K562 (cell line): Measurements from ENCODE around the gene CNOT9. TPM values are rescaled to one million over a fixed set of nuclear protein-coding genes. Genes with fewer than 3 reads are reported as not detected.

ENCODE experiments used
- ATAC-seq: fragments of 200-7000 bp; cut with Tn5 transposase; 3 replicates; pipeline ENCODE4 v1.9.1; 2020; ENCODE audit warnings: moderate library complexity
- BruUV-seq: library from RNA; stranded (reverse); fragments of 400-500 nt; replicated peaks from 2 replicates; lab custom pipeline; 2021; lab: Mats Ljungman, UMichigan
- CTCF ChIA-PET: fragments of 300-600 bp; formaldehyde crosslinking; extraction: SDS; loops from one replicate; lab custom pipeline; 2021; ENCODE audit warnings: low intra/inter-chr PET ratio; lab: Yijun Ruan, JAX
- POLR2A ChIA-PET: fragments of 300-600, 350-650 bp; sonication (Branson Sonifier 250); formaldehyde crosslinking; extraction: SDS; loops from one replicate; lab custom pipeline; 2021; ENCODE audit warnings: antibody characterized with exemption, inconsistent platforms; lab: Yijun Ruan, JAX
- DNase-seq, 4 experiments: peaks; one replicate each; pipeline versions ENCODE4 v3.0.0 to v3.0.0-alpha.2; 2011 to 2018; ENCODE audit warnings: low spot score in 3 of 4, mixed read lengths in 3 of 4; ENCODE audit errors: extremely low read depth in 1 of 4
- FAIRE-seq: peaks from 2 replicates; lab custom pipeline; 2011; peaks lifted over from hg19 to GRCh38; lab: Jason Lieb, UNC
- H2AFZ ChIP-seq: 2 replicates; pipeline ENCODE4 v1.6.0; 2011; ENCODE audit warnings: low read depth, low read length, control low read depth, inconsistent platforms
- H3K27ac ChIP-seq: fragments of 200-600 bp; 3 replicates; pipeline ENCODE4 v1.8.0; 2011; ENCODE audit warnings: low read depth, mild to moderate bottlenecking, control low read depth, inconsistent platforms, low read length, moderate library complexity, mixed read lengths; ENCODE audit errors: extremely low read depth
- H3K27me3 ChIP-seq, 2 experiments: fragments of 300-600 bp in 1 of 2; 2 replicates in 1 of 2; 3 replicates in 1 of 2; pipeline versions ENCODE4 v1.6.0 to v1.8.0; 2011; ENCODE audit warnings: inconsistent platforms in 2 of 2, low read length in 2 of 2, mild to moderate bottlenecking in 1 of 2, mixed read lengths in 1 of 2, moderate library complexity in 1 of 2; ENCODE audit not compliant: control insufficient read depth in 2 of 2, insufficient read depth in 2 of 2
- H3K36me3 ChIP-seq: fragments of 300-600 bp; 3 replicates; pipeline ENCODE4 v1.8.0; 2011; ENCODE audit warnings: mild to moderate bottlenecking, low read length, inconsistent platforms; ENCODE audit not compliant: control insufficient read depth, insufficient read depth
- H3K4me1 ChIP-seq, 2 experiments: fragments of 200-600 bp in 1 of 2; replicated peaks in 1 of 2; 2 replicates in 1 of 2; 3 replicates in 1 of 2; pipeline versions ENCODE4 v1.5.1 to v1.8.0; 2011; ENCODE audit warnings: inconsistent platforms in 2 of 2, low read length in 2 of 2, mild to moderate bottlenecking in 1 of 2, mixed read lengths in 1 of 2, moderate library complexity in 1 of 2; ENCODE audit not compliant: control insufficient read depth in 2 of 2, insufficient read depth in 2 of 2
- H3K4me2 ChIP-seq: 2 replicates; pipeline ENCODE4 v1.6.1; 2011; ENCODE audit warnings: low read length, control low read depth, inconsistent platforms, mixed read lengths; ENCODE audit not compliant: insufficient read depth
- H3K4me3 ChIP-seq: fragments of 200-600 bp; sonication (generic), shearing (Covaris generic); 2 replicates; pipeline ENCODE4 v1.5.1; 2016; ENCODE audit warnings: control low read depth, inconsistent platforms
- H3K79me2 ChIP-seq: fragments of 200-600 bp; 3 replicates; pipeline ENCODE4 v1.8.0; 2011; ENCODE audit warnings: low read length, inconsistent platforms; ENCODE audit not compliant: control insufficient read depth, insufficient read depth
- H3K9ac ChIP-seq, 2 experiments: 2 replicates each; pipeline versions ENCODE4 v1.6.0 to v1.6.1; 2011; ENCODE audit warnings: low read depth in 2 of 2, low read length in 2 of 2, control low read depth in 1 of 2, inconsistent platforms in 1 of 2, mild to moderate bottlenecking in 1 of 2, mixed read lengths in 1 of 2; ENCODE audit not compliant: insufficient read depth in 1 of 2
- H3K9me1 ChIP-seq: one replicate; pipeline ENCODE4 v1.6.0; 2011; ENCODE audit warnings: inconsistent platforms, mild to moderate bottlenecking, low read length, moderate library complexity; ENCODE audit not compliant: control insufficient read depth, insufficient read depth
- H3K9me3 ChIP-seq: replicated peaks from 2 replicates; pipeline ENCODE4 v1.5.1; 2011; ENCODE audit warnings: low read depth, low read length, inconsistent platforms; ENCODE audit not compliant: control insufficient read depth, insufficient read depth
- H4K20me1 ChIP-seq: replicated peaks from 2 replicates; pipeline ENCODE4 v1.6.1; 2011; ENCODE audit warnings: low read length, inconsistent platforms, mixed read lengths; ENCODE audit not compliant: control insufficient read depth, insufficient read depth
- BMI1 ChIP-seq: fragments of 150-350 bp; IDR thresholded peaks from 2 replicates; pipeline ENCODE4 v1.6.1; 2014; ENCODE audit warnings: low read length
- CBX8 ChIP-seq: fragments of 200-600 bp; sonication (generic); IDR thresholded peaks from 2 replicates; pipeline ENCODE4 v1.6.1; 2012; ENCODE audit warnings: borderline replicate concordance, mixed run types, low read depth, mild to moderate bottlenecking, moderate library complexity, mixed read lengths, low read length, control low read depth, inconsistent platforms; ENCODE audit not compliant: poor library complexity, severe bottlenecking; ENCODE audit errors: extremely low read depth
- CEBPB ChIP-seq: fragments of 450-650 bp; IDR thresholded peaks from 2 replicates; pipeline ENCODE4 v1.6.1; 2016; ENCODE audit warnings: missing genetic modification characterization, missing compliant biosample characterization
- CXXC5 ChIP-seq: fragments of 250-450 bp; sonication (Bioruptor Pico); IDR thresholded peaks from 2 replicates; pipeline ENCODE4 v1.8.0; 2022; ENCODE audit warnings: inconsistent platforms, mild to moderate bottlenecking, moderate library complexity
- DDX20 ChIP-seq: fragments of 450-650 bp; IDR thresholded peaks from 2 replicates; pipeline ENCODE4 v1.6.1; 2016; ENCODE audit warnings: missing genetic modification characterization, low read depth, mild to moderate bottlenecking, missing compliant biosample characterization, moderate library complexity
- EHMT2 ChIP-seq: fragments of 450-650 bp; IDR thresholded peaks from 2 replicates; pipeline ENCODE4 v1.6.1; 2018; ENCODE audit warnings: antibody characterized with exemption
- ELF1 ChIP-seq: fragments of 200-800 bp; sonication (Bioruptor generic); IDR thresholded peaks from 2 replicates; pipeline ENCODE4 v1.6.1; 2016; ENCODE audit warnings: missing genetic modification characterization, missing compliant biosample characterization
- EP300 ChIP-seq: IDR thresholded peaks from 2 replicates; pipeline ENCODE4 v1.6.1; 2012; ENCODE audit warnings: low read length, improper control_type of control experiment
- GATA2 ChIP-seq: sonication (generic); formaldehyde crosslinking; IDR thresholded peaks from 2 replicates; pipeline ENCODE4 v1.4.0; 2020; ENCODE audit warnings: mild to moderate bottlenecking, missing genetic modification reagents
- POLR2A ChIP-seq: fragments of 450-650 bp; conservative IDR thresholded peaks from 2 replicates; pipeline ENCODE4 v1.6.1; 2016
- RBM14 ChIP-seq: fragments of 200-400 bp; formaldehyde crosslinking; IDR thresholded peaks from 2 replicates; pipeline ENCODE4 v1.6.1; 2018; ENCODE audit warnings: low read depth, mild to moderate bottlenecking, low read length, moderate library complexity, borderline replicate concordance; ENCODE audit not compliant: insufficient read depth
- STAT5A ChIP-seq: IDR thresholded peaks from 2 replicates; pipeline ENCODE4 v1.6.1; 2012; ENCODE audit warnings: low read length, inconsistent platforms, borderline replicate concordance
- TAL1 ChIP-seq: fragments of 450-650 bp; IDR thresholded peaks from 2 replicates; pipeline ENCODE4 v1.6.1; 2016; ENCODE audit warnings: mild to moderate bottlenecking
- TCFL5 ChIP-seq: fragments of 250-450 bp; sonication (Bioruptor Pico); conservative IDR thresholded peaks from 2 replicates; pipeline ENCODE4 v1.6.1; 2021; ENCODE audit warnings: mild to moderate bottlenecking, moderate library complexity, matching md5 sums
- TEAD2 ChIP-seq: fragments of 450-650 bp; IDR thresholded peaks from 2 replicates; pipeline ENCODE4 v1.6.1; 2016; ENCODE audit warnings: missing genetic modification characterization, control low read depth, missing compliant biosample characterization
- USF2 ChIP-seq: sonication (generic); formaldehyde crosslinking; IDR thresholded peaks from 2 replicates; pipeline ENCODE4 v1.5.0; 2020; ENCODE audit warnings: missing genetic modification reagents
- ZNF274 ChIP-seq: IDR thresholded peaks from 2 replicates; pipeline ENCODE4 v1.6.1; 2011; ENCODE audit warnings: low read depth, mild to moderate bottlenecking, low read length, moderate library complexity, borderline replicate concordance
- WGBS: fragments of 100-300 bp; shearing (Covaris generic); methylation state at CpG from one replicate; pipeline ENCODE4 v1.1.6; 2016; ENCODE audit warnings: low coverage, mixed read lengths; ENCODE audit not compliant: insufficient coverage; ENCODE audit errors: missing lambda C conversion rate; 5-methylcytosine and 5-hydroxymethylcytosine counted together
- in situ Hi-C: fragments of 300-500 bp; cut with MboI; formaldehyde crosslinking; loops from 4 replicates; pipeline ENCODE4 v1.15.0; 2018; ENCODE audit warnings: inconsistent platforms, mixed read lengths
- intact Hi-C: fragments of 100-400 bp; cut with micrococcal nuclease; formaldehyde crosslinking; loops from 2 replicates; pipeline ENCODE4 v1.14.2; 2022
- polyA plus RNA-seq, 8 experiments: library from polyadenylated mRNA; depleted of rRNA in 4 of 8; stranded (reverse) in 5 of 8; unstranded in 3 of 8; fragments of >200 nt; fragmentation: Nextera tagmentation in 2 of 8; fragmentation: Illumina TruSeq in 1 of 8; extraction: Ambion mirVana in 2 of 8; extraction: Trizol in 1 of 8; gene quantifications; 2 replicates each; pipeline versions ENCODE4 v1.2.1 to v1.2.3, GENCODE V29; 2011 to 2014; ENCODE audit warnings: inconsistent platforms in 1 of 8, missing spikeins in 1 of 8
- total RNA-seq, 7 experiments: library from RNA; depleted of rRNA in 6 of 7; stranded (reverse); fragments of >200 nt in 6 of 7; fragmentation: Illumina TruSeq in 2 of 7; extraction: Trizol in 2 of 7; gene quantifications; 2 replicates each; pipeline versions ENCODE4 v1.2.1 to v1.2.3, GENCODE V29; 2011 to 2021; ENCODE audit warnings: low replicate concordance in 1 of 7
- TF ChIP-seq, protein P1 (sequence below): sonication (generic); formaldehyde crosslinking; IDR thresholded peaks from 2 replicates; pipeline ENCODE4 v1.8.0; 2022; ENCODE audit warnings: mild to moderate bottlenecking, missing genetic modification reagents
- TF ChIP-seq, protein P2 (sequence below): sonication (generic); formaldehyde crosslinking; IDR thresholded peaks from 2 replicates; pipeline ENCODE4 v1.9.0; 2022; ENCODE audit warnings: mild to moderate bottlenecking, missing genetic modification reagents
- TF ChIP-seq, protein P3 (sequence below): IDR thresholded peaks from 2 replicates; pipeline ENCODE4 v1.6.1; 2011; ENCODE audit not compliant: insufficient read length; ENCODE audit errors: extremely low read depth

Gene CNOT9
- total and polyA plus RNA-seq, 9 of the 15 experiments (the other 6 are each of a cell fraction or from before 2014, with no cell fraction given), result 19.0 to 82.6 (median 46.7) TPM

DNA sequence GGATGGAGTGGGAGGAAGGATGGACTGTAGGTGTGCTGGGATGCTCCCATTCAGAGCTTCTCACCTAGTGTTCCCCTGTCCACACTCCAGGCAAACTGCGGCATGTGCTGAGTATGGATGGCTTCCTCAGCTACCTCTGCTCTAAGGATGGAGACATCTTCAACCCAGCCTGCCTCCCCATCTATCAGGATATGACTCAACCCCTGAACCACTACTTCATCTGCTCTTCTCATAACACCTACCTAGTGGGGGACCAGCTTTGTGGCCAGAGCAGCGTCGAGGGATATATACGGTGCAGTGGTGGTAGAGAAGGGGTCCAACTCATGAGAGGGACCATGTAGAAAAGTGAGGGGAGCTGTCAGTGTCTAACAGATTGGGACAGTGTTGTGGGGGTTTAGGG lies 59.3 kb downstream of the CNOT9 start:
- Histone ChIP-seq H3K36me3 (no peaks in the 10 kb centered on the region), H3K27ac (no peak overlapping the region), H3K9ac (no peak overlapping the region), H3K4me2 (no peak overlapping the region), H4K20me1 (no peaks in the 10 kb centered on the region), H3K27me3 (peaks cover 0 to 6% of the 10 kb centered on the region in 2 experiments; a peak in 1 of 5 replicates), H3K9me3 (no peaks in the 10 kb centered on the region), H2AFZ (no peak overlapping the region), H3K79me2 (no peaks in the 10 kb centered on the region), H3K4me3 (no peak overlapping the region), H3K9me1 (no peaks in the 10 kb centered on the region), H3K4me1 (no peaks in the 10 kb centered on the region)
- WGBS, result 5% methylated on average over 4 of the region's 4 CpGs
- DNase-seq (no peak), ATAC-seq (peak; percentile 38; the same call in 1 of the 3 replicates), FAIRE-seq (no peak)
- POLR2A ChIA-PET, result interaction anchor here (0.5 kb wide), 1 partner anchor 16 kb away, joined by 5 read pairs; no protein-coding TSS in a partner anchor
- intact Hi-C loops, result no loop called here
- BruUV-seq, result no TSS peak
- CTCF ChIA-PET, result no interaction called here
- TF ChIP-seq, protein P1, sequence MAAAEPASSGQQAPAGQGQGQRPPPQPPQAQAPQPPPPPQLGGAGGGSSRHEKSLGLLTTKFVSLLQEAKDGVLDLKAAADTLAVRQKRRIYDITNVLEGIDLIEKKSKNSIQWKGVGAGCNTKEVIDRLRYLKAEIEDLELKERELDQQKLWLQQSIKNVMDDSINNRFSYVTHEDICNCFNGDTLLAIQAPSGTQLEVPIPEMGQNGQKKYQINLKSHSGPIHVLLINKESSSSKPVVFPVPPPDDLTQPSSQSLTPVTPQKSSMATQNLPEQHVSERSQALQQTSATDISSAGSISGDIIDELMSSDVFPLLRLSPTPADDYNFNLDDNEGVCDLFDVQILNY, result no peak
- TF ChIP-seq DDX20 (tag), result no peak
- no peak for TF ChIP-seq EP300
- TF ChIP-seq, protein P2, sequence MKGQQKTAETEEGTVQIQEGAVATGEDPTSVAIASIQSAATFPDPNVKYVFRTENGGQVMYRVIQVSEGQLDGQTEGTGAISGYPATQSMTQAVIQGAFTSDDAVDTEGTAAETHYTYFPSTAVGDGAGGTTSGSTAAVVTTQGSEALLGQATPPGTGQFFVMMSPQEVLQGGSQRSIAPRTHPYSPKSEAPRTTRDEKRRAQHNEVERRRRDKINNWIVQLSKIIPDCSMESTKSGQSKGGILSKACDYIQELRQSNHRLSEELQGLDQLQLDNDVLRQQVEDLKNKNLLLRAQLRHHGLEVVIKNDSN, result no peak
- no peak for TF ChIP-seq TEAD2 (tag)
- no peak for TF ChIP-seq TAL1
- no peak for TF ChIP-seq GATA2 (CRISPR knock-in tag)
- TF ChIP-seq CXXC5 (CRISPR knock-in tag), result no peak
- TF ChIP-seq POLR2A, result no peak
- TF ChIP-seq STAT5A, result no peak
- no peak for TF ChIP-seq BMI1
- TF ChIP-seq, protein P3, sequence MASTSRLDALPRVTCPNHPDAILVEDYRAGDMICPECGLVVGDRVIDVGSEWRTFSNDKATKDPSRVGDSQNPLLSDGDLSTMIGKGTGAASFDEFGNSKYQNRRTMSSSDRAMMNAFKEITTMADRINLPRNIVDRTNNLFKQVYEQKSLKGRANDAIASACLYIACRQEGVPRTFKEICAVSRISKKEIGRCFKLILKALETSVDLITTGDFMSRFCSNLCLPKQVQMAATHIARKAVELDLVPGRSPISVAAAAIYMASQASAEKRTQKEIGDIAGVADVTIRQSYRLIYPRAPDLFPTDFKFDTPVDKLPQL, result no peak
- no peak for TF ChIP-seq RBM14
- no peak for TF ChIP-seq CBX8
- TF ChIP-seq USF2 (CRISPR knock-in tag), result no peak
- no peak for TF ChIP-seq TCFL5 (CRISPR knock-in tag)
- TF ChIP-seq EHMT2, result no peak
- no peak for TF ChIP-seq ZNF274
- no peak for TF ChIP-seq ELF1 (tag)
- no peak for TF ChIP-seq CEBPB (tag)
- in situ Hi-C loops, result no loop called here
